Activated CD8-positive, alpha-beta T cell treated with anti-CD3 and anti-CD28 coated beads for 36 hours (primary cell): Measurements from ENCODE around the gene DKK3. TPM values are rescaled to one million over a fixed set of nuclear protein-coding genes. Genes with fewer than 3 reads are reported as not detected.

Experiments
- ATAC-seq: fragments of 200-7000 bp; cut with Tn5 transposase; one replicate; pipeline ENCODE4 v1.10.0; 2021; ENCODE audit warnings: mild to moderate bottlenecking, moderate library complexity
- CTCF ChIA-PET: fragments of 350-600 bp; sonication (Branson Sonifier 250); formaldehyde crosslinking; loops from one replicate; lab custom pipeline; 2021; ENCODE audit warnings: antibody characterized with exemption; lab: Charles Lee
- POLR2A ChIA-PET: fragments of 350-600 bp; sonication (Branson Sonifier 250); formaldehyde crosslinking; loops from one replicate; lab custom pipeline; 2021; ENCODE audit warnings: antibody characterized with exemption; lab: Charles Lee
- DNase-seq: peaks from one replicate; pipeline ENCODE4 v3.0.0-alpha.2; 2020
- H3K27ac Mint-ChIP-seq: one replicate; pipeline ENCODE4 v1.8.0; 2021; ENCODE audit warnings: mild to moderate bottlenecking, mixed read lengths
- H3K27me3 Mint-ChIP-seq: one replicate; pipeline ENCODE4 v1.8.0; 2021; ENCODE audit warnings: mixed read lengths
- H3K36me3 Mint-ChIP-seq: one replicate; pipeline ENCODE4 v1.8.0; 2021; ENCODE audit warnings: low read depth, mixed read lengths
- H3K4me1 Mint-ChIP-seq: one replicate; pipeline ENCODE4 v1.8.0; 2021; ENCODE audit warnings: low read depth, mixed read lengths
- H3K4me3 Mint-ChIP-seq: one replicate; pipeline ENCODE4 v1.8.0; 2021; ENCODE audit warnings: mild to moderate bottlenecking, moderate library complexity, mixed read lengths
- H3K9me3 Mint-ChIP-seq: one replicate; pipeline ENCODE4 v1.8.0; 2021; ENCODE audit warnings: mixed read lengths
- intact Hi-C: fragments of 100-400 bp; cut with micrococcal nuclease; formaldehyde crosslinking; loops from one replicate; pipeline ENCODE4 v1.10.0; 2022
- total RNA-seq, 2 experiments: library from RNA; stranded (reverse); gene quantifications; one replicate each; pipeline ENCODE4 v1.2.3, GENCODE V29; 2021
- TF ChIP-seq, protein P1 (sequence below): fragments of 200-600 bp; IDR thresholded peaks from one replicate; pipeline ENCODE4 v1.8.0; 2022; ENCODE audit warnings: antibody characterized with exemption, mild to moderate bottlenecking

The DKK3 gene
- total RNA-seq, 2 experiments from 2014 or later, result not detected

DNA sequence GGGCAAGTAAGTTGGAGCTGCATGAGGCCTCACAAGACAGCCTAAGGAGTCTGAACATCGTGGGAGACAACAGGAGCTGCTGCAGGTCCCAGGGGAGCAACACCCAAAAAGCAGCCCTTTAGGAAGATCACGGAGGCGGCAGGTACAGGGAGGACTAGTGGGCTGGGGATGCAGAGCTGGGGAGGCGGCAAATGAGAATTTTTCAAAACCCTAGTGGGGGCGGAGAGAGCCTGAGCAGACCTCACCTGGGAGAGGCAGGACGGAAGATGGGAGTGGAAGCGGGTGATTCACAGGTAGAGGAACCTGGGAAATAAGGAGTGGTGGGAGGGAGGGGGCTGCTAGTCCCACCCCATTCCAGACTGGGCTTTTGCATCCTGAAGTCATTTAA lies 42.1 kb downstream of the DKK3 start:
- peaks cover 5% of the 10 kb centered on the region for H3K4me1 Mint-ChIP-seq
- CTCF ChIA-PET, result interaction anchor here (0.6 to 2.2 kb wide), 18 partner anchors 8 to 315 kb away, joined by 3 to 22 read pairs (median 4); no protein-coding TSS in a partner anchor
- H3K36me3 Mint-ChIP-seq, result no peaks in the 10 kb centered on the region
- no peak for ATAC-seq
- no peak overlapping the region for H3K27ac Mint-ChIP-seq
- intact Hi-C loops, result loop anchor here (10.0 kb wide), 1 partner anchor 172 kb away; no protein-coding TSS in a partner anchor
- no peaks in the 10 kb centered on the region for H3K27me3 Mint-ChIP-seq
- no peaks in the 10 kb centered on the region for H3K9me3 Mint-ChIP-seq
- no peak for DNase-seq
- TF ChIP-seq, protein P1, sequence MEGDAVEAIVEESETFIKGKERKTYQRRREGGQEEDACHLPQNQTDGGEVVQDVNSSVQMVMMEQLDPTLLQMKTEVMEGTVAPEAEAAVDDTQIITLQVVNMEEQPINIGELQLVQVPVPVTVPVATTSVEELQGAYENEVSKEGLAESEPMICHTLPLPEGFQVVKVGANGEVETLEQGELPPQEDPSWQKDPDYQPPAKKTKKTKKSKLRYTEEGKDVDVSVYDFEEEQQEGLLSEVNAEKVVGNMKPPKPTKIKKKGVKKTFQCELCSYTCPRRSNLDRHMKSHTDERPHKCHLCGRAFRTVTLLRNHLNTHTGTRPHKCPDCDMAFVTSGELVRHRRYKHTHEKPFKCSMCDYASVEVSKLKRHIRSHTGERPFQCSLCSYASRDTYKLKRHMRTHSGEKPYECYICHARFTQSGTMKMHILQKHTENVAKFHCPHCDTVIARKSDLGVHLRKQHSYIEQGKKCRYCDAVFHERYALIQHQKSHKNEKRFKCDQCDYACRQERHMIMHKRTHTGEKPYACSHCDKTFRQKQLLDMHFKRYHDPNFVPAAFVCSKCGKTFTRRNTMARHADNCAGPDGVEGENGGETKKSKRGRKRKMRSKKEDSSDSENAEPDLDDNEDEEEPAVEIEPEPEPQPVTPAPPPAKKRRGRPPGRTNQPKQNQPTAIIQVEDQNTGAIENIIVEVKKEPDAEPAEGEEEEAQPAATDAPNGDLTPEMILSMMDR, result no peak
- POLR2A ChIA-PET, result interaction anchor here (1.9 kb wide), 1 partner anchor 11 kb away, joined by 6 read pairs; no protein-coding TSS in a partner anchor
- no peak overlapping the region for H3K4me3 Mint-ChIP-seq

DNA sequence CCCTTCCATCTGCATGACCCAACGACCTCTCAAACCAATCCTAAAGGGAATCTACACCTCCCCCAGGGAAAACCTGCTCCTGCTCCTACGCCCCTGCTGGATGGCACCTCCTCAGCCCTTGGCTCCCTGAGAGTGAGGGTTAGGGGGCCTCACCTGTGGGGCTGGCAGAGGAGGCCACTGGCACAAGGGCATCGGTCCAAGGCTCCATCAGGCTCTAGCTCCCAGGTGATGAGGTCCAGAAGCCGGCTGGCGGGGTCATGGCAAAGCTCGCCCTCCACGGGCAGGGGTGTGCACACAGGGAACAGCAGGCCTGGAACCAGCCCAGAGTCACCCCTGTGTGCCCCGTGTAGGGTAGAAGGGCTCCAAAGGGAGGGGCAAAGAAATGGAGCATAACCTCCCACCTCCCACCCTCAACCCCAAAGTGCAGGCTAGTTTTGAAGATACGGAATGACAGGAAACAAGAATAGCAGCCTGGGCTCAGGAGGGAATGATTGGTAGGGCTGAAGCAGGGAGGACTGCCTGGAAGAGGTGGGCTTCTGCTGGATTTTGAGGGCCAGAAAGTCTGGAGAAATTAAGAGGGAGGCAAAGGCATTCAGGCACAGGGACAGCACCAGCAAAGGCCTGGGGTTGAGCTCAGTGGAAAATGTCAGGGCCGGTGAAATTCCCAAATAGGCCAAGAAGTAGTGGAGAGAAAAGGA lies 42.6 kb downstream of the DKK3 start:
- H3K9me3 Mint-ChIP-seq, result no peaks in the 10 kb centered on the region
- no peak for ATAC-seq
- H3K4me1 Mint-ChIP-seq, result peaks cover 10% of the 10 kb centered on the region
- H3K36me3 Mint-ChIP-seq, result no peaks in the 10 kb centered on the region
- DNase-seq, result no peak
- no peak overlapping the region for H3K27ac Mint-ChIP-seq
- intact Hi-C loops, result loop anchor here (10.0 kb wide), 1 partner anchor 171 kb away; no protein-coding TSS in a partner anchor
- ChIA-PET CTCF (interaction anchor here (0.7 to 2.2 kb wide), 9 partner anchors 9 to 256 kb away, joined by 3 to 22 read pairs (median 4); no protein-coding TSS in a partner anchor), POLR2A (interaction anchor here (1.9 kb wide), 1 partner anchor 11 kb away, joined by 6 read pairs; no protein-coding TSS in a partner anchor)
- no peak overlapping the region for H3K4me3 Mint-ChIP-seq
- H3K27me3 Mint-ChIP-seq, result no peaks in the 10 kb centered on the region
- TF ChIP-seq, protein P1, result no peak

DNA sequence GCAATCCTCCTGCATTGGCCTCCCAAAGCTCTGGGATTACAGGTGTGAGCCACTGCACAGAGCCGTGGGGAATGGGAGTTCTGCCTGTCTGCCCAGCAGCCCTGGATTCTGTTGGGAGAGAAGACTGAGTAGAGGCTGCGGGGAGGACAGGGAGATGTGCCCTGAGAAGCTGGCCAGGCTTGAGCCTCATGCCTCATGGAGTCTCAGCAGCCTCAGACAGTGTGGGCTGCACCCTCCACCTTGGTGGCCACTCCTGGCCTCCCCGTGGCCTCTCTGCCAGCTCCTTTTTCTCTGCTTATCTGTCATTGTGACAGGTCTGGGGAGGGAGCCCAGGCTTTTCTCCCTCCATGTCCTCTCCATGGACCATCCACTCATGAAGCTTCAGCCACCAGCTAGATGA lies 43.2 kb downstream of the DKK3 start:
- no peaks in the 10 kb centered on the region for H3K9me3 Mint-ChIP-seq
- H3K27ac Mint-ChIP-seq, result no peak overlapping the region
- TF ChIP-seq, protein P1, result no peak
- no peak for DNase-seq
- peaks cover 17% of the 10 kb centered on the region for H3K4me1 Mint-ChIP-seq
- H3K4me3 Mint-ChIP-seq, result no peak overlapping the region
- no peak for ATAC-seq
- no peaks in the 10 kb centered on the region for H3K27me3 Mint-ChIP-seq
- CTCF ChIA-PET, result interaction anchor here (0.9 to 2.2 kb wide), 3 partner anchors 10 to 255 kb away, joined by 3 to 22 read pairs (median 7); no protein-coding TSS in a partner anchor
- intact Hi-C loops, result loop anchor here (10.0 kb wide), 1 partner anchor 170 kb away; no protein-coding TSS in a partner anchor
- POLR2A ChIA-PET, result no interaction called here
- H3K36me3 Mint-ChIP-seq, result no peaks in the 10 kb centered on the region

DNA sequence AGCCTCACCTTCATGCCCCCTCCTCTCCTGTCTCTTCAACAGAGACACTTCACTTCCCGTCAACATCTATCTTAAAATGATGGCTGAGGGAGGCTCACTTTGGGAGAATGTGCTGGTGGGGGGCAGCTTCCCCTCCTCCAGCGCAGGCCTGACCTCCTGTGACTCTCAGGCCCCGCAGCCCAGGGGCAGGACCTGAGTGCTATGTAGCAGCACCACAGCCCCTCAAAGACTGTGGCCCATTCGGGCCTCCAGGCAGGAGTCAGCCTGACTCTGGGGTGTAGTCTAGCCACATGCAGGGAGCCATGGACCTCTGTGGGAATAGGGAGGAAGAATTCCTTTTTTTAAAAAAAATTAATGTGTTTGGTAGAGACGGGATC lies 43.7 kb downstream of the DKK3 start:
- intact Hi-C loops, result loop anchor here (10.0 kb wide), 1 partner anchor 170 kb away; no protein-coding TSS in a partner anchor
- ChIA-PET POLR2A (no interaction called here), CTCF (interaction anchor here (0.9 to 1.2 kb wide), 3 partner anchors 44 to 255 kb away, joined by 3 read pairs; partner anchors contain the start of gene DKK3)
- Mint-ChIP-seq H3K4me3 (no peak overlapping the region), H3K27ac (no peak overlapping the region), H3K4me1 (peaks cover 21% of the 10 kb centered on the region), H3K9me3 (no peaks in the 10 kb centered on the region), H3K27me3 (no peaks in the 10 kb centered on the region), H3K36me3 (no peaks in the 10 kb centered on the region)
- no peak for ATAC-seq
- TF ChIP-seq, protein P1, result no peak
- DNase-seq, result no peak
